HG03432 (cell line): ENCODE results near the gene FAM13A.
"Not testable (repeated sequence)": the region's sequence is repeated elsewhere in the genome, so short reads cannot be mapped to it uniquely, and the experiment has no call there.

Experiments
- ATAC-seq: cut with Tn5 transposase; IDR thresholded peaks from one replicate; pipeline ENCODE4 v1.9.1; 2021; ENCODE audit warnings: mild to moderate bottlenecking, moderate library complexity; ENCODE audit not compliant: unreplicated experiment

FAM13A gene

DNA sequence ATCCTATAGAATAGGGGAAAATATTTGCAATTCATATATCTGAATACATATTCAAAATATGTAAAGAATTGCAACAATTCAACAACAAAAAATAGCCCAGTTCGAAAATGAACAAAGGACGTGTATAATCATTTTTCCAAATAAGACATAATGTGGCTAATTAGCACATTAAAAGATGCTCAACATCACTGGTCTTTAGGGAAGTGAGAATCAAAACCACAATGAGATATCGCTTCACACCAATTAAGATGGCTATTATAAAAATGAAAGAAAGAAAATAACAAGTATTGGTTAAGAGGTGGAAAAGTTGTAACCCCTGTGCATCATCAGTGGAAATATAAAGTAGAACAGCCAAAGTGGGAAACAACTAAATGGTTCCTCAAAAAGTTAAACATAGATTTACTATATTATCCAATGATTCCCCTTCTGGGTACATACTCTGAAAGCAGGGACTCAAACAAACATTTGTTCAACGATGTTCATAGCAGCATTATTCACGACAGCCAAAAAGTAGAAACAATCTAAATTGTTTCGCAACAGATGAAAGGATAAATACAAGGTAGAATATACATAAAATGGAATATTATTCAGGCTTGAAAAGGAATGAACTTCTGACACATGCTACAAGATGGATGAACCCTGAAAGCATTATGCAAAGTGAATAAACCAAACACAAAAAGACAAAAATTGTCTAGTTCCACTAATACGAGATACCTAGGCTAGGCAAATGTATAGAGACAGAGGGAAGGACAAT is 12.7 kb downstream of the FAM13A start:
- no peak for ATAC-seq

DNA sequence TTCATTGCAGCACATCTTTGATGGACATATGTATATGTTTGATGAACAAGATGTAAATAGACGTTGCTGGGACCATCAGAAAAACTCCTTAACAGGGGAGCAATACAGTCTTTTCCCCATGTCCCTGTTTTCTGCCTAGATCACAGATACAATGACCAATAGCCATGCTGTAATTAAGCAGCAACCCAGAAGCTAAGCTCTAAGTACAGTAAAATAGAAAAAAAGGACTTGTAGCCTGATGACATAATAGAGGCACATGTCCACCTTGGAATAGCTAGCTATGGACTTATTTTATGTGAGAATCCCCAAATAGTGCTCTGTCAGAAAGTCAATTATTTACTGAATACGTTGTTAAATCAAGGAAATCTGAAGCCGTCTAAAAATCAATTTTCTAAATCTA is 14.9 kb downstream of the FAM13A start:
- ATAC-seq = no peak

DNA sequence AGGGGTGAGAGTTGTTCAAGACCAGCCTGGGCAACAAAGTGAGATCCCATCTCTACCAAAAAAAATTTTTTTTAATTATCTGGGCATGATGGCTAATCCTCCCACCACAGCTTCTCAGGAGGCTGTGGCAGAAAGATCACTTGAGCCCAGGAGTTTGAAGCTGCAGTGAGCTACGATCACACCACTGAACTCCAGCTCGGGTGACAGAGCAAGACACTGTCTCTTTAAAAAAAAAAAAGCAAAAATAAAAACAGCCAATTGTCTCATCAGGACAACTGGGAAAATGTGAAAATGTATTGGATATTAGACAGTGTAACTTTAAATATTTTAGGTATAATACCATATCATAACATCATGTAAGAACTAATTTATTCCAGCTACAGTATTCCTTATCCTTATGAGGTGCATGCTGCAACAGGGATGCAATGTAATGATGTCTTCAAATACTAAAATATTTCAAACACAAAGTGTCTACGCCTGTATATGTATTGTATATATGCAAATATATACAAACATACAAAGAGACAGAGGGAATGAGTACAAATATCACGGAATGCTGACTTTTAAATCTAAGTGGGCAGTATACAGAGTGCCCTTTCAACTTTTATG is 17.2 kb downstream of the FAM13A start:
- no peak for ATAC-seq

- no peak for ATAC-seq
Observed at GRCh38 chr4:89036535-89036934, 20.4 kb downstream of the FAM13A start.

DNA sequence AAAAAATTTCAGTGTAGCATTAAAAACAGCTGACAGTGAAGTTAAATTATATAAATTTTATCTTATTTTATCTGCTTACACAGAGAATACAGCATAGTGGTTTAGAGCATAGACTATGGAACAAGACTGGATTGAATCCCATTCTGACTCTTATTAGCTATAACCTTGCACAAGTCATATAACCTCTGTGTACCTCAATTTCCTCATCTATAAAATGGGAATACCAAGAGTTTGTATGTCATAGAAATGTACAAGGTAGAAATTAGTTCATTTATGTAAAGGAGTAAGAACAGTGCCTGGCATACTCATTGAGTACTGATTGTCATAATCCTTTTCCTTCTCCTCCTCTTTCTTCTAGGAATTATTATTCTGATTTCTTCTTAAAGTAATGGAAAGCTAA is 25.7 kb downstream of the FAM13A start:
- ATAC-seq = no peak

DNA sequence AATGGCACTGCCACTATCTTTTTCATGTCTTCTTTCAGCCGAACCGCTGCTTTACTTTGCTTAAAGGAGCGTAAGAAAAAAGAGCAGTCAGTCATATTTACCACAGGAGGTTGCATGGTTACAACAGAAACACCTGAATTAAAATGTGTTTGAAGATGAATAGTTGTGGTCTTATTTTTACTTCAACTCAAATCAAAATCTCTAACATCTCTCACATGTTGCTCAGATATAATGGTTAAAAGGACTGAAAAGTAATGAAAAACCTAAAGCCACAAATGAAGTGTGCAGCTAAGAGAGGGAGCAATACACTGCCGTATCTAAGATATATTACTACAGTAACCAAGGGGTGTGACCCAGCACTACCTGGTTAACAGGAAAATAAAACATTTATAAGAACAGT is 27.4 kb downstream of the FAM13A start:
- no peak for ATAC-seq

DNA sequence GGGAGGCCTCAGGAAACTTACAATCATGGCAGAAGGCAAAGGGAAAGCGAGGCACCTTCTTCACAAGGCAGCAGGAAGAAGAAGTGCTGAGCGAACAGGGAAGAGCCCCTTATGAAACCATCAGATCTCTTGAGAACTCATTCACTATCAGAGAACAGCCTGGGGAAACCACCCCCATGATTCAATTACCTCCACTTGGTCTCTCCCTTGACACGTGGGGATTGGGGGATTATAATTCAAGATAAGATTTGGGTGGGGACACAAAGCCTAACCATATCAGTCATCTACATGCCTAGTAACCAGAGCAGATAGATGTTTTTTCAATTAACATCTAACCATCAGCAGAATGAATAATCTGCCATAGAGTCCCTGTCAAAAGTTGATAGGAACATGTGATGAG is 30.4 kb downstream of the FAM13A start:
- ATAC-seq = no peak

DNA sequence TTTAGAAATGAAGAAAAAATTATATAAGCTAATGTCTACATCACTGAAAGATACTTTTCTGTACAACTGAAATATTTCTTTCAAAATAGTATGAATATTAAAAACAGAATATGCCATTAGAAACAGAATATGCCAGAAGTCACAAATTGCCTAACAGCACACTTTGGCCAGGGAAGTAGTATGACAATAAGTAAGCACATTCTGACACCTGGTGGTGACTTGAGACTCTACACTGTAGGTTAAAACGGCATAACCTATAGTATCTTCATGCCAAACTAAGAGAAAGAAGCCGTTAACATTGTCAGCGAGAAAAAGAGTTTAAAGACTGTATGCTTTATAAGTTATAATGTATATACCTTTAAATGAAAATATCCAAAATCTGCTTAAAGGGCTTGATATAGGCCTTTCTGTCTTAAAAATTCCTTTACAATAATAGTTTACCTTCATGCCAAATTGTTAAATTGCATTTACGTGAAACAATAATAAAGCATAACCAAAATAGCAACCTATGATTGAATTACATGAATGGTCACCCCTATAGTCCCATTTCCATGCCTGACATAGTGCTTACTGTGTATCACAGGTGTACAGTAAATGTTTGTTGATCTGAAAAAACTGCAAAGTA is 32.8 kb downstream of the FAM13A start:
- peak; percentile 96 for ATAC-seq

- no peak for ATAC-seq
Observed at GRCh38 chr4:89023140-89023539, 33.8 kb downstream of the FAM13A start.

GRCh38 chr4:89022426-89023128 is 34.4 kb downstream of the FAM13A start:
- ATAC-seq = peak; percentile 36

- ATAC-seq = no peak
Observed at GRCh38 chr4:89021684-89022083, 35.3 kb downstream of the FAM13A start.

DNA sequence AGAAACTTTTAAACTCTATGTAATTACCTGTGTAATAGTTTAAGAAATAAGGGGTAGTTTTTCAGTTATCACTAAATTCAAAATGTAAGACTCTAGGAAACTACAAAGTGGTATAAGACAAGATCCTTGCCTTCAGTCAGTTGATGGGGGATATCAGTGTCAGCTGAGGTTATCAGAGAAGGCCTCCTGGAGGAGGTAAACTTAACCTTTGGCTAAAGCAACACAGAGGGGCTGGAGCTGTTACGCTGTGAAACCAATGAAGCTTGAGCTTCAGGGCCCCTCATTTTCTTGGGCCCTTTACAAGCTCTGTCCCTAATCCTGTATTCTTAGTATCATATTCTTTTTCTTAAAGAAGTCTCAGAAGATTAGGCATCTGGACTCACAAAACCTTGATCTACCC is 35.9 kb downstream of the FAM13A start:
- ATAC-seq = no peak

- not testable (repeated sequence) for ATAC-seq
Observed at GRCh38 chr4:89014897-89015296, 42.1 kb downstream of the FAM13A start.

DNA sequence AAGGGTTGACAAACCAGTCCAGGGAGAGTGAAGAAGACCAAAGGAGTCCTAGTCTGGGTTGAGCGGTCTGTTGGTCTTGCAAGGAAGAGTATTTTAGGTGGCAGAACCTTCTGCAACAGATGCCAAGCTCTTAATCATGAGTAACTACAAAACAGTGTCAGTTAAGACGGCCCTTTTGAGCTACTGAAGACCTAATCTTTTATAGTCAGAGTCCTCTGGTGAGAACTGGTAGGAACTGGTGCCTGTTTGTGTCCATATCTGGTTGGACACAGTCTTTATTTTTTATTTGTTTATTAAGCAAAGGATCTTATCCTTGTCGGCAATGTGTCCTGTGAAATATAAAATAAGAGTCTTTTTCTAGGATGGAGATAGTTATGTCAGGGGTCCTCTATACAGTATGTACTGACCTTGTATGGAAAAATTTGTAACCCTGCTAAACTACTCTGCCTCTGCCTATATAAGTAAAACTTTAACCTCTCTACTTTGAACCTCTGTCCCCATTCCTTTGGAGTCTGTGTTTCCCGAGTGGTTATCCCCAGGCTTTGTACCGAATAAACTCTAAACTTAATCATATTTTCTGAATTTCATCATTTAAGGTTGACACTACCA is 47.1 kb downstream of the FAM13A start:
- no peak for ATAC-seq

DNA sequence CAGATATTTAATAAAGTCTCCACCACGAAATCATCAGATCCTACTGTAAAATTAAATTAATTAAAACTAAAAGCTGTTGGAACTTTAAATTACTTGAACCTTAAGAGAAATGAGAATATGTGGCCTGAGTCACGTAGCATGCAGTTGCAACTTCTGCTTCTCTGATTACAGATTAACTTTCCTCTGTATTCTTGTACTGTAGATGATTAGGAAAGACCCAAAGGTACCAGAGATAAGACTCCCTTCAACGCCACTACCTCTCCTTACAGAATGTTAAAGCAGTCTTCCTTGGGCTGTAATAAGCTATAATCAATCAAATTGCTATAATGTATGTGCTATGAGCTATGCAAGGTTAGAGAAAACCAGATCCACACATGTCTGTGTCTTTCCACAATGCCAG is 47.9 kb downstream of the FAM13A start:
- ATAC-seq = peak; percentile 85

DNA sequence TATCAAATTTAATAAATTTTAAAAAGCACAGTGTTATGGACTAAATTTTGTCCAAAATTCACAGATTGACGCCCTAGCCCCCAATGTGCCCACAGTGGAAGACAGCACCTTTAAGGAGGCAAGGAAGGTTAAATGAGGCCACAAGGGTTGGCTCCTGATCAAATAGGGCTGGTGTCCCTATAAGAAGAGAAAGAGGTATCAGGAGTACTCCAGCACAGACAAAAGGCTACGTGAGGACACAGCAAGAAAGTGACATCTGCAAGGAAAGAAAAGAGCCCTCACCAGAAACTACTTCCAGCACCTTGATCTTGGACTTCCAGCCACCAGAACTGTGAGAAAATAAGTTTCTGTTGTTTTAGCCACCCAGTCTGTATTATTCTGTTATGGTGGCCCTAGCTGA is 48.8 kb downstream of the FAM13A start:
- no peak for ATAC-seq

DNA sequence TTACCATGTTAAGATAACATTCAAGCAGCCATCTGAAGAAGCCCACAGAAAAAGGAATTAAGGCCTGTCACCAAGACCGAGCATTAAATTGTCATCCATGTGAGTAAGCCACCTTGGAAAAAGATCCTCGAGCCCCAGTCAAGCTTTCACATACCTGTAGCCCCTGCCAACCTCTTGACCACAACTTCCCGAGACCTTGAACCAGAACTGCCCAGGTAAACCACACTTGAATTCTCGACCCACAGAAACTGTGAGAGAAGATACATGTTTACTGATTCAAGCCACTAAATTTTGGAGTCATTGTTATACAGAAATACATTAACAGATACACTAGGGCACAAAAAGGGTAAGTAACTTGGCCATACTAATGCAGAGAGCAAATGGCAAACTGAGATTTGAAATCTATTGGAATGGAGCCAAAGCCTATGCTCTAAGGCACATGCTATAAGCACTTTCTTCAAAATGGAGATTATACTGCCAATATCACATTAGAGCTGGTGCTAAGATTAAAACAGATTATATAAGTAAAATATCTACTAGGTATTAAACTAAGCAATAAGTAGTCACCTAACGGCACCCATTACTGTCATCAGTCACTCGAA is 49.5 kb downstream of the FAM13A start:
- ATAC-seq = no peak

DNA sequence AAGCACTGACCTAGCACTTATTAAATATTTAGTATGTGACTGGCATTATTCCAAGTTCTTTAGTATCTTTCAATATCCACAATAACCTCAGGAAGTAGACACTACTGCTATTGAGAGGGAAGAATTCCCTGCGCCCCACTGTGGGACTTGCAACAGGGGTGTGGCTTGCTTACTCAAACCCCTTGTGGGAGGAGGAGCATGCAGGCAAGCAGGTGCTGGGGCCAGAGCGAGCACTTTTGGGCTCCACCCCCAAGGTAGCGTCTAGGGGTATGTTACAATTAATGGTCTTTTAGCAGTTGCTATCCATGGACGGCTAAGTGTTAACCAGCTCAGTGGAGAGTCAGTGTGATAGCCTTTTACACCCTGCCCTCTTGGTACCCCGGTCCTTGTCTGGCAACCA is 50.7 kb downstream of the FAM13A start:
- ATAC-seq = no peak

GRCh38 chr4:89005066-89005465 is 51.9 kb downstream of the FAM13A start:
- ATAC-seq = not testable (repeated sequence)

DNA sequence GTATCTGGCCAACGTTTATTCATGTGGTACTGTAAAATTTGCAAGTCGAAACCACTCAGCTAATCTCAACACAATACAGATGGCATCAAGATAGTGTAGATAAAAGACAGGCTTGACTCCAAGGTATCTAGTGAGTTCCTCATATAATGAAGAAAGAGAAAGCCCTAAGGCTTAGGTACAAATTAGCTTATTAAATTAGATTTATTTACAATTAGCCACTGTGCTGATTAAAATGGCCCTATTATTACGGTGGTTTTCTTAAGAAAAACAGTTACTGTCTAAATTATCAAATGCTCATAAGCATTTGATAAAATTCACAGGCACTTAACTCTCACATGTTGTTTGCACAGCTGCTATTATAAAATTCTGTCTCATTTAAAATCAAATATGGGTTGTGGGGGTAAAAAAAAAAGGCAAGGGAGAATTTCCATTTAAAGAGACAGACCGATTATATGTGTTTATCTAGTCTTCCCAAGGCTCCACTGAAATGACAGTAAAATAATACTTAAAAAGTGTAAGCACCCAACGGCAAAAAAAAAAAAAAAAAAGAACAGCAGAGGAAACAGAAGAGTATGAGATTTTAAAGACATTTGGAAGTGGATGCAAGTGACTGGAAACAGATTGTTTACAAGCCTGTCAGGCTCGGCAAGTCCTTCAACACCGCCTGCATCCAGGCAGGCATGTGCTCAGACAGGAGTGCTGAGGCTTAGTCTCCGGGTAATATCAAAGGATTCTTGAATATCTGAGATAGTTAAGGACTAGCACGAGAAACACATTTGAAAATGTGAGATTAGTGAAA is 55.1 kb downstream of the FAM13A start:
- ATAC-seq = no peak
